HFF-Myc (cell line): ENCODE measurements around the gene TRPC3.

Source experiments
- DNase-seq: peaks from one replicate; pipeline ENCODE4 v3.0.0-alpha.2; 2011; ENCODE audit warnings: low read depth; ENCODE audit errors: extremely low read depth
- H3K4me3 ChIP-seq: replicated peaks from 2 replicates; pipeline ENCODE4 v1.5.1; 2011; ENCODE audit warnings: low read depth, mild to moderate bottlenecking, control low read depth, low read length
- TF ChIP-seq, protein P1 (sequence below): IDR thresholded peaks from 2 replicates; pipeline ENCODE4 v1.5.1; 2012; ENCODE audit warnings: mild to moderate bottlenecking, low read depth, low read length, control low read depth; ENCODE audit errors: missing control alignments

TRPC3 gene

DNA sequence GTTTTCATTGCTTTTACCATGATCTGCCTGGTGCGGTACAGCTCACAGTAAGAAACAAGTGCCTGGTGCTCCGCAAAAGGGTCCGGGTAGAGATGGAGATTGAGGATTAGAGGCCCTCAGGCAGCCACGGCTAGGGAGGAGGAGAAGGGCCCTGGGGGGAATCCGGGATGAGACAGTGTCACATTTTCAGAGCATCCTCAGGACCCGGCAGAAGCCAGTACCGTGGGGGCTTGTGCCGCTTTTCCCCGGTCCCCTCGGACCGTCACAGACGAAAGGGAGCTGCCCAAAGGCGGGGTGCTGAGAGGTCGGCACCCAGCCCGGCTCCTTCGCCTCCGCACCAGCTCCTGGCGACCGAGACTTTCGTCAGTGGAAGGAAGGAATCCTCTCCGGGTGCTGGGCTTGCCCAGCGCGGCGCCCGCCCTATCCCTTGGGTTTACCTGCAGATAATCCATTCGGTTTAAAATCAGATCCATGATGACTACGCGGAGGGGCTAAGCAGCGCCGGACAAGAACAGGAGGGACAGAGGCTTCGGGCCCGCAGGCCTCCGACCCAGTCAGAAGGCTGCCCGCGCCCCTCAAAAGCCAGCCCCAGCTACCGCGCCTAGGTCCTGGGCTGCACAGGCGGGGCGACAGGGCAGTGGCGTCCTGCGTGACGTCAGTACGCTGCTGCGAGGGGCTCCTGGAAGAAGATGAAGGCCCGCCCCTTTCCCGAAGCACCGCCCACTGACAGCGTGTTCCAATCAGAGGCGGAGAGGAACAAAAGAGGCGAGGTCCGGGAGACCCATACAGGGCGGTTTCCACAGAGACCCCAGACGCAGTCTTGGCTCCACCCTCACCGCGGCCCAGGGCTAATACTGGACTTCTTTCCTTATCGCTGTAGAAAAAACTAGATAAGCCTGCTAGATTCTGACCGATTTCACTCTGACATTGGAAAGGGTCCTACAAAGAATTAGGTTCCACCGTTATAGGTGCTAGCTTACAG lies 81.7 kb downstream of the TRPC3 start, which contains the start of gene BBS7:
Gene BBS7, minus strand, starts transcription at position 634 of the 982 bp plus-strand sequence. Its CDS starts 161 bp downstream, at position 473.
- TF ChIP-seq, protein P1, sequence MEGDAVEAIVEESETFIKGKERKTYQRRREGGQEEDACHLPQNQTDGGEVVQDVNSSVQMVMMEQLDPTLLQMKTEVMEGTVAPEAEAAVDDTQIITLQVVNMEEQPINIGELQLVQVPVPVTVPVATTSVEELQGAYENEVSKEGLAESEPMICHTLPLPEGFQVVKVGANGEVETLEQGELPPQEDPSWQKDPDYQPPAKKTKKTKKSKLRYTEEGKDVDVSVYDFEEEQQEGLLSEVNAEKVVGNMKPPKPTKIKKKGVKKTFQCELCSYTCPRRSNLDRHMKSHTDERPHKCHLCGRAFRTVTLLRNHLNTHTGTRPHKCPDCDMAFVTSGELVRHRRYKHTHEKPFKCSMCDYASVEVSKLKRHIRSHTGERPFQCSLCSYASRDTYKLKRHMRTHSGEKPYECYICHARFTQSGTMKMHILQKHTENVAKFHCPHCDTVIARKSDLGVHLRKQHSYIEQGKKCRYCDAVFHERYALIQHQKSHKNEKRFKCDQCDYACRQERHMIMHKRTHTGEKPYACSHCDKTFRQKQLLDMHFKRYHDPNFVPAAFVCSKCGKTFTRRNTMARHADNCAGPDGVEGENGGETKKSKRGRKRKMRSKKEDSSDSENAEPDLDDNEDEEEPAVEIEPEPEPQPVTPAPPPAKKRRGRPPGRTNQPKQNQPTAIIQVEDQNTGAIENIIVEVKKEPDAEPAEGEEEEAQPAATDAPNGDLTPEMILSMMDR: no peak
- H3K4me3 ChIP-seq: peak within 1 kb of the TSS; percentile 79
- peak; percentile 90 for DNase-seq

DNA sequence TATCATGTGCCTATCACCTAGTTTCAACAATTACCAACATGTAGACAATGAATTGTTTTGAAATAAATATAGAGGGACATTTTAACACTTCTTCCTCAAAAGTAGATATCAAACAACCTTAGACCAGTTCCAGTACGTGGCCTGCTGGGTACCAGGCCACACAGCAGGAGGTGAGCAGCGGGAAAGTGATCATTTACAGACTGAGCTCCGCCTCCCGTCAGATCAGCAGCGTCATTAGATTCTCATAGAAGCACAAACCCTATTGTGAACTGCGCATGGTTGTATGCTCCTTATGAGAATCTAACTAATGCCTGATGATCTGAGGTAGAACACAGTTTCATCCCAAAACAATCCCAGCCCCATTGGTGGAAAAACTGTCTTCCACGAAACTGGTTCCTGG lies 88.1 kb downstream of the TRPC3 start:
- H3K4me3 ChIP-seq: no peak overlapping the region
- TF ChIP-seq, protein P1: no peak
- DNase-seq: no peak

DNA sequence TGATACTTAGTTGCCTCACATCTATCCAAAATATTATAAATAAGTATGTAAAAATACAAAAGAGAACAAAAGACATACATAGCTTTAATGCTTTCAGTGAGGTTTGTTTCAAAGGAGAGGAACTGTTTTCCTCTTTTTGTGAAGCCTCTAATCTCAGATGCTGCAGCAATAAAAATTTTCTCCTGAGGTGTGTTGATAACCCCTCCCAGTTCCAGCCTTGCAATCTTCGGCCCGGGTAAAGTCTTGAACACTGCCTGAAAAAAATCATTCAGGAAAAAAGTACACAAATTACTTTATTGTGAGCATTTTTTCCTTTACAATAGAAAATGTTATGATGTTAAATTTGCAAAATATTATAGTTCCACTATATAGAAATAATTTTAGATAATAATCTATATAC lies 90.4 kb downstream of the TRPC3 start:
- no peak overlapping the region for H3K4me3 ChIP-seq
- TF ChIP-seq, protein P1: no peak
- no peak for DNase-seq

DNA sequence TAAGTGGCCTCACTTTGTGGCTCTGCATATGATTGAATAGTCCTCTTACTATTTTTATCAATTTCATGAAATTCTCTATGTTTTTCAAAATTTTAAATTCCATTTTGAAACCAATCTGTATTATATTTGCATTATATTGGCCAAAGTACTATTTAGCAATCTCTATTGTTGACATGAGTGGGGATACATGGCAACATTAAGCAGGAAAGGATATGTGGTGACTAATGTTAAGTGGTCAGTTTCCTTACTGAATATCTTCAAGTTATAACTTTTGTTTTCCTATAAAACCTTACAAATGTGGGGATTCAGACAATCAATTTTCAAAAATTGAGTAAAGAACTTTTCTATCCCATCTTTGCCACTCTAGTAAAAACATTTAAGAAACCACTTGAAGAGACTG lies 91.7 kb downstream of the TRPC3 start:
- TF ChIP-seq, protein P1: no peak
- H3K4me3 ChIP-seq: no peak overlapping the region
- no peak for DNase-seq

DNA sequence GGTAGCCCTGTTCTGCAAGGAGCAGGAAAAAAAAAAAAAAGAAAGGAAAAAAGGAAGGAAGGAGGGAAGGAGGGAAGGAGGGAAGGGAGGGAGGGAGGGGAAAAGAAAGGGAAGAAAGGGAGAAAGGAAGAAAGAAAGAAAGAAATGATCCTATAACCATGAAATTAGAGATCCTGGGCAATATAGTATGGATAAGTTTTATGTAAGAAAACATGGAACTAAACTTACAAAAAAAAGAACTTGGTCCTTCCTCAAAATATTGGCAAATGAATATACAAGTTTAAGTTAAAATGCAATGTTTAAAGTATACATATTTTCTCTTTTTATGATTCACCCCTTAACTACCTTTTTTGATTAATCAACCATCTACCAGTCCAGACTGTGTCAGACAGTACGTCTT lies 100.5 kb downstream of the TRPC3 start:
- DNase-seq: no peak
- TF ChIP-seq, protein P1: no peak
- H3K4me3 ChIP-seq: no peak overlapping the region

DNA sequence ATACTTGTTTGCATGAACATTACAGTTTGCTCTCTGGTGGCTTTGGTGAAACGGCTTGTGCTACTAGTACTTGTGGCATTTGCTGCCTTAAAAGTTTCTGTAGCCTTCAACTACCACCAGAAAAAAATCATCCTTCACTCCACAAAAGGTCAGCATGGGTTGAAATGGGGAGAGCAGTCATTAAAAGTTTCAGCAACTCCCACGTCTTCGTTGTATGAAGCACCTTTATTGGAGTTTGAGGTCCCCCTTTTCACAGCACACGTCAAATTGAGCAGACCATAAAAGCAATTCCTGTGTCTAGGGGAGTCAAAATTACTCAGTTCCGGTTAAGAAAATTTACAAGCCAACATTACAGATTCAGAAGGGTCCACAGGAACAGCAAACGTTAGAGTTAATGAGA lies 105.2 kb downstream of the TRPC3 start:
- no peak for DNase-seq
- no peak overlapping the region for H3K4me3 ChIP-seq
- TF ChIP-seq, protein P1: no peak
